Measurements from ENCODE around the gene TRAPPC14. TPM values are rescaled to one million over a fixed set of nuclear protein-coding genes. Genes with fewer than 3 reads are reported as not detected.

The TRAPPC14 gene
- total and polyA plus RNA-seq, 4 donors = 2.8 to 9.7 (median 5.2) TPM

GRCh38 chr7:100166970-100167911 lies 8.7 kb upstream of the TRAPPC14 start:
- no peak overlapping the region for H3K9ac ChIP-seq (ENCODE audit: low read depth in 1 of 2, low read length in 2 of 2)
- no peaks in the 10 kb centered on the region for H3K9me3 ChIP-seq (ENCODE audit: control insufficient read depth in 4 of 4, low read length in 3 of 4)
- H3K4me1 ChIP-seq (ENCODE audit: control insufficient read depth in 4 of 4, insufficient read depth in 4 of 4, low read length in 3 of 4) = peaks cover 0 to 11% (median 4%) of the 10 kb centered on the region in 4 donors
- no peak overlapping the region for H3K4me3 ChIP-seq (ENCODE audit: low read depth in 1 of 3, low read length in 3 of 3)
- H3K27me3 ChIP-seq (ENCODE audit: control insufficient read depth in 4 of 4, insufficient read depth in 4 of 4, low read length in 3 of 4) = peaks cover 0 to 8% (median 2%) of the 10 kb centered on the region in 4 donors
- H3K36me3 ChIP-seq (ENCODE audit: control insufficient read depth in 4 of 4, insufficient read depth in 3 of 4, low read depth in 1 of 4, low read length in 3 of 4) = no peaks in the 10 kb centered on the region
- H3K27ac ChIP-seq (ENCODE audit: low read depth in 1 of 2, low read length in 2 of 2) = no peak overlapping the region
- TF ChIP-seq SP1 (IDR thresholded peaks at IDR 0.05) (no peak), GABPA (IDR thresholded peaks at IDR 0.05 in 1 of 2, conservative IDR thresholded peaks at IDR 0.05 in 1 of 2) (no peak), RXRA (IDR thresholded peaks at IDR 0.05) (no peak), FOXA1 (IDR thresholded peaks at IDR 0.05) (no peak), EGR1 (IDR thresholded peaks at IDR 0.05; ENCODE audit: low read depth in 2 of 2) (no peak), HNF4G (IDR thresholded peaks at IDR 0.05) (no peak)
- 32% methylated on average over 14 of the region's 14 CpGs for WGBS
- no peak for DNase-seq (ENCODE audit: low spot score)

DNA sequence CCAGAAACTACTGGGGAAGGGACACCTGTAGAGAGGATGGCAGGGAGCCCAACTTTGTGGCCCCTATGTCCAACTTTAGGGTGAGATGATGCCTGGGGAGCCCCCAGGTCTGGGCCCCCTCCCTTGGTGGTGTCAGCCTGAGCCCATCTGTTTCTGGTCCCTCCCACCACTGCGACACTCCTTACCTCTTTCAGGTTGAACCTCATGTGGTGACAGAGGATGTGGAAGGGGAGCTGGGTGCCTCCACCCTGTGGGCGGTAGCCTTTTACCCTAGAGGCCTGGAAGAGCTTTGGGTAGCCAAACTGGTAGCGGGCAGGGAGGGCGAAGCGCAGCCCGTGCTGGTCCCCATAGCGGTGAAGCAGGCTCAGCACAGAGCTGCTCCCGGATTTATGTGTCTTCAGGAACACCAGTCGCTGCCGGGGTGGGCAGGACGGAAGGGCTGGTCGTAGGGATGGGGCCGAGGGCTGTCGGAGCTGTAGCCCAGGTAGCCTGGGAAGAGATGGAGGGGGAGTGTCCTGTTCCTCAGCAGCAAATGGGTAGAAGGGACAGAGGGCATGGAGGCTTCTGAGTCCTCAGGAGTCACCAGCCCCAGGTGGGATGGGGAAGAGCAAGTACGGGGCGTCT lies 7.9 kb upstream of the TRAPPC14 start:
- no peak overlapping the region for H3K9ac ChIP-seq (ENCODE audit: low read depth in 1 of 2, low read length in 2 of 2)
- WGBS = 61% methylated on average over 16 of the region's 16 CpGs
- H3K36me3 ChIP-seq (ENCODE audit: control insufficient read depth in 4 of 4, insufficient read depth in 3 of 4, low read depth in 1 of 4, low read length in 3 of 4) = no peaks in the 10 kb centered on the region
- H3K4me1 ChIP-seq (ENCODE audit: control insufficient read depth in 4 of 4, insufficient read depth in 4 of 4, low read length in 3 of 4) = peaks cover 0 to 11% (median 2%) of the 10 kb centered on the region in 4 donors
- no peak for DNase-seq (ENCODE audit: low spot score)
- peaks cover 0 to 4% (median 2%) of the 10 kb centered on the region in 4 donors for H3K27me3 ChIP-seq (ENCODE audit: control insufficient read depth in 4 of 4, insufficient read depth in 4 of 4, low read length in 3 of 4)
- no peaks in the 10 kb centered on the region for H3K9me3 ChIP-seq (ENCODE audit: control insufficient read depth in 4 of 4, low read length in 3 of 4)
- H3K4me3 ChIP-seq (ENCODE audit: low read depth in 1 of 3, low read length in 3 of 3) = no peak overlapping the region
- TF ChIP-seq CTCF (IDR thresholded peaks at IDR 0.05; ENCODE audit: low read depth, low read length, missing input control) (no peak), YY1 (IDR thresholded peaks at IDR 0.05) (no peak), RXRA (IDR thresholded peaks at IDR 0.05) (no peak), ZBTB33 (IDR thresholded peaks at IDR 0.05) (no peak)
- TF ChIP-seq, protein P1, sequence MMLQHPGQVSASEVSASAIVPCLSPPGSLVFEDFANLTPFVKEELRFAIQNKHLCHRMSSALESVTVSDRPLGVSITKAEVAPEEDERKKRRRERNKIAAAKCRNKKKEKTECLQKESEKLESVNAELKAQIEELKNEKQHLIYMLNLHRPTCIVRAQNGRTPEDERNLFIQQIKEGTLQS (IDR thresholded peaks at IDR 0.05) = no peak
- no peak overlapping the region for H3K27ac ChIP-seq (ENCODE audit: low read depth in 1 of 2, low read length in 2 of 2)

DNA sequence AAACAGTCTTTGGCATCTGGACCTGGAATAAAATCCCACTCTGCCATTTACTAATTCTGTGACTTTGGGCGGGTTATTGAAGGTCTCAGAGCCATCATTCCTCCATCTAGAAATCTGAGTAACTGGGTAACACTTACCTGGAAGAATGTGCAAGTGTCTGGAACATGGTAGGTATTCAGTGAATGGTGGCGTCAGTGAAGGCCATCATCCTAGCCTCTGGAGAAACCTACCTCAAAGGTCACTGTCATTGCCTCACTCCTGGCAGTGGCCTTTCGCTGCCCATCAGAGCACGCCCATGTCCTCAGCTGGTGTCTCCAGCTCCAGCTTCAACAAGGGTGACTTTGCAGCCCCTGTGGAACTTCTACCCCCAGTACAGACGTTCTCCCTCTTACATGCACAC lies 5.3 kb upstream of the TRAPPC14 start:
- no peak for DNase-seq (ENCODE audit: low spot score)
- 87% methylated on average over 5 of the region's 5 CpGs for WGBS
- Histone ChIP-seq H3K9ac (ENCODE audit: low read depth in 1 of 2, low read length in 2 of 2) (no peak overlapping the region), H3K4me3 (ENCODE audit: low read depth in 1 of 3, low read length in 3 of 3) (no peak overlapping the region), H3K4me1 (ENCODE audit: control insufficient read depth in 4 of 4, insufficient read depth in 4 of 4, low read length in 3 of 4) (peaks cover 0 to 10% (median 5%) of the 10 kb centered on the region in 4 donors), H3K36me3 (ENCODE audit: control insufficient read depth in 4 of 4, insufficient read depth in 3 of 4, low read depth in 1 of 4, low read length in 3 of 4) (no peaks in the 10 kb centered on the region), H3K9me3 (ENCODE audit: control insufficient read depth in 4 of 4, low read length in 3 of 4) (no peaks in the 10 kb centered on the region), H3K27ac (ENCODE audit: low read depth in 1 of 2, low read length in 2 of 2) (no peak overlapping the region), H3K27me3 (ENCODE audit: control insufficient read depth in 4 of 4, insufficient read depth in 4 of 4, low read length in 3 of 4) (peaks cover 0 to 4% (median 0%) of the 10 kb centered on the region in 4 donors)
- TF ChIP-seq ZBTB33 (IDR thresholded peaks at IDR 0.05) = no peak

Data from liver (tissue), 9 donors.